Body of pancreas (tissue), 4 donors: ENCODE measurements around the gene MAP3K6.

Experiments
- POLR2A ChIP-seq, 3 donors: fragments of 450-650 bp; IDR thresholded peaks; one replicate each; pipeline ENCODE4 v1.6.1; 2016; ENCODE audit warnings: antibody characterized with exemption in 3 of 3, mild to moderate bottlenecking in 2 of 3
- TF ChIP-seq, protein P1 (sequence below), 7 experiments: fragments of 450-650 bp in 4 of 7; fragments of 200-600 bp in 3 of 7; sonication (generic) in 3 of 7; IDR thresholded peaks; one replicate each; pipeline ENCODE4 v1.5.1; 2016 to 2019; ENCODE audit warnings: antibody characterized with exemption in 7 of 7

DNA sequence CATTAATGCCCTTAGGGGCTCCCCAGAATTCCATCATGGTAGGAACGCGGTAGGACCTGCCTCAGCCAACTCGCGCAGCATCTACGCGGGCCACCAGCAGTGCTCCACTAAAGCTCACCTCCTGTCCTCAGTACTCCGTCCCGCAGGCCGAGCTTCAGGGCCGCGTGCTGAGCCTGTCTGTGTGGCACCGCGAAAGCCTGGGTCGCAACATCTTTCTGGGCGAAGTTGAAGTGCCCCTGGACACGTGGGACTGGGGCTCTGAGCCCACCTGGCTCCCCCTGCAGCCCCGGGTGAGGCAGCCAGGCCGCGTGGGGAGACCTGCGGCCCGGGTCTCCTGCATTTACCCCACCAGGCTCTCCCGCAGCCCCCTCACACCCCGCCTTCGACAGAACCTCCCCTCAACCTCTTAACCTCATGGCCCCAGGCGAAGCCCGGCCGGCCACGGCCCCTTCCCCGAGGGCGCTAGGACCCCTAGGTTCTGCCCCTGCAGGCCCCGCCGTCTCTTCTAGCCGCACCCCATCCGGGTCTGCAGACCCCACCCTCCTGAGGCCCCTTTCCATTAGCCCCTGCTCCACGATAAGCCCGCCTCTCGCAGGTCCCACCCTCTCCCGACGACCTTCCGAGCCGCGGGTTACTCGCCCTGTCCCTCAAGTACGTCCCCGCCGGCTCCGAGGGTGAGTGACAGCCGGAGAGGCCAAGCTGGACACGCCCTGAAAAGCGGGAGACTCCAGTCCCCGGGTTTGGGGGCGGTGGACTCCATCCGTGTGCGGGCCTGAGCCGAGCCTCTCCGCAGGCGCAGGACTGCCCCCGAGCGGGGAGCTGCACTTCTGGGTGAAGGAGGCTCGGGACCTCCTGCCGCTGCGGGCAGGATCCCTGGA lies 15.9 kb downstream of the MAP3K6 start:
- TF ChIP-seq, protein P1, sequence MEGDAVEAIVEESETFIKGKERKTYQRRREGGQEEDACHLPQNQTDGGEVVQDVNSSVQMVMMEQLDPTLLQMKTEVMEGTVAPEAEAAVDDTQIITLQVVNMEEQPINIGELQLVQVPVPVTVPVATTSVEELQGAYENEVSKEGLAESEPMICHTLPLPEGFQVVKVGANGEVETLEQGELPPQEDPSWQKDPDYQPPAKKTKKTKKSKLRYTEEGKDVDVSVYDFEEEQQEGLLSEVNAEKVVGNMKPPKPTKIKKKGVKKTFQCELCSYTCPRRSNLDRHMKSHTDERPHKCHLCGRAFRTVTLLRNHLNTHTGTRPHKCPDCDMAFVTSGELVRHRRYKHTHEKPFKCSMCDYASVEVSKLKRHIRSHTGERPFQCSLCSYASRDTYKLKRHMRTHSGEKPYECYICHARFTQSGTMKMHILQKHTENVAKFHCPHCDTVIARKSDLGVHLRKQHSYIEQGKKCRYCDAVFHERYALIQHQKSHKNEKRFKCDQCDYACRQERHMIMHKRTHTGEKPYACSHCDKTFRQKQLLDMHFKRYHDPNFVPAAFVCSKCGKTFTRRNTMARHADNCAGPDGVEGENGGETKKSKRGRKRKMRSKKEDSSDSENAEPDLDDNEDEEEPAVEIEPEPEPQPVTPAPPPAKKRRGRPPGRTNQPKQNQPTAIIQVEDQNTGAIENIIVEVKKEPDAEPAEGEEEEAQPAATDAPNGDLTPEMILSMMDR (IDR thresholded peaks at IDR 0.05): no peak
- TF ChIP-seq POLR2A (IDR thresholded peaks at IDR 0.05): no peak
